ENCODE measurements around the gene PLSCR1.
"Not testable (repeated sequence)": the region's sequence is repeated elsewhere in the genome, so short reads cannot be mapped to it uniquely, and the experiment has no call there.

Gene PLSCR1

DNA sequence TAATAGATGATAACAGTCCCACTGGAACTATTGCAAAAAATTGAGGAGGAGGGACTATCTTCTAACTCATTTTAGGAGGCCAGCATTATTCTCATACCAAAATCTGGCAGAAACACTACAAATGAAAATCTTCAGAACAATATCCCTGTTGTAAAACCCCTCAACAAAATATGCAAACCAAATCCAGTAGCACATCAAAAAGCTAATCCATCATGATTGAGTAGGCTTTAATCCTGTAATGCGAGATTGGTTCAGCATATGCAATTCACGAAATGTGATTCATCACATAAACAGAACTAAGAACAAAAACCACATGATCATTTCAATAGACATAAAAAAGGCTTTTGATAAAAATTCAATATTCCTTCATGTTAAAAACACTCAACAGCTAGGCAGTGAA is 51.2 kb downstream of the PLSCR1 start:
- DNase-seq (ENCODE audit: insufficient read length, low spot score) = no peak
- no peak for FAIRE-seq
- TF ChIP-seq PAX5 (IDR thresholded peaks at IDR 0.05; ENCODE audit: insufficient read depth, low read length, severe bottlenecking) (no peak), POLR2AphosphoS5 (IDR thresholded peaks at IDR 0.05; ENCODE audit: low read depth, low read length) (no peak), POU2F2 (IDR thresholded peaks at IDR 0.05; ENCODE audit: low read depth, low read length) (no peak), TAF1 (IDR thresholded peaks at IDR 0.05; ENCODE audit: low read depth, low read length) (no peak), SPI1 (IDR thresholded peaks at IDR 0.05; ENCODE audit: low read depth, low read length) (no peak), POLR2A (IDR thresholded peaks at IDR 0.05; ENCODE audit: low read depth, low read length) (no peak)

DNA sequence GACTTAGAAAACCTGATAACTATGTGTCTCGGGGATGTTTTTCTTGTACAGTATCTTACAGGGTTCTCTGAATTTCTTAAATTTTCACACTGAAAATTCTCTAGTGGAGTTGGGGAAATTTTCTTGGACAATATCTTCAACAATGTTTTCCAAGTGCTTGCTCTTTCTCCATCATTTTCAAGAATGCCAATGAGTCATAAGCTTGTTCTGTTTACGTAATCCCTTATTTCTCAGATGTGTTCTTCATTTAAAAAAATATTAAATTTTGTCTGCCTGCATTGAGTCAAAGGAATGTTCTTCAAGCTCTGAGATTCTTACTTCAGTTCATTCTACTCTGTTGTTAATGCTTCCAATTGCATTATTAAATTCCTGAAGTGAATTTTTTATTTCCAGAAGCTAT is 53.1 kb downstream of the PLSCR1 start:
- no peak for DNase-seq (ENCODE audit: insufficient read length, low spot score)
- TF ChIP-seq POLR2AphosphoS5 (IDR thresholded peaks at IDR 0.05; ENCODE audit: low read depth, low read length) = no peak
- TF ChIP-seq POU2F2 (IDR thresholded peaks at IDR 0.05; ENCODE audit: low read depth, low read length) = no peak
- TF ChIP-seq POLR2A (IDR thresholded peaks at IDR 0.05; ENCODE audit: low read depth, low read length) = no peak
- no peak for TF ChIP-seq PAX5 (IDR thresholded peaks at IDR 0.05; ENCODE audit: insufficient read depth, low read length, severe bottlenecking)
- no peak for TF ChIP-seq TAF1 (IDR thresholded peaks at IDR 0.05; ENCODE audit: low read depth, low read length)
- TF ChIP-seq SPI1 (IDR thresholded peaks at IDR 0.05; ENCODE audit: low read depth, low read length) = no peak
- no peak for FAIRE-seq

DNA sequence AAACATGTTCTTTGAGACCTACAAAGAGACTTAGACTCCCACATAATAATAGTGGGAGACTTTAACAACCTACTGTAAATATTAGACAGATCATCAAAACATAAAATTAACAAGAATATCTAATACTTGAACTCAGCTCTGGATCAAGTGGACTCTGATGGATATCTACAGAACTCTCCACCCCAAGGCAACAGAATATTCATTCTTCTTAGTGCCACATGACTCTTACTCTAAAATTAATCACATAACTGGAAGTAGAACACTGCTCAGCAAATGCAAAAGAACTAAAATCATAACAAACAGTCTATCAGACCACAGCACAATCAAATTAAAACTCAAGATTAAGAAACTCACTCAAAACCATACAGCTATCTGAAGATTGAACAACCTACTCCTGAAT is 59.1 kb downstream of the PLSCR1 start:
- DNase-seq (ENCODE audit: insufficient read length, low spot score) (no peak), FAIRE-seq (no peak)
- TF ChIP-seq POU2F2 (IDR thresholded peaks at IDR 0.05; ENCODE audit: low read depth, low read length) = no peak
- no peak for TF ChIP-seq POLR2A (IDR thresholded peaks at IDR 0.05; ENCODE audit: low read depth, low read length)
- TF ChIP-seq SPI1 (IDR thresholded peaks at IDR 0.05; ENCODE audit: low read depth, low read length) = no peak
- TF ChIP-seq PAX5 (IDR thresholded peaks at IDR 0.05; ENCODE audit: insufficient read depth, low read length, severe bottlenecking) = no peak
- TF ChIP-seq POLR2AphosphoS5 (IDR thresholded peaks at IDR 0.05; ENCODE audit: low read depth, low read length) = no peak
- TF ChIP-seq TAF1 (IDR thresholded peaks at IDR 0.05; ENCODE audit: low read depth, low read length) = no peak

DNA sequence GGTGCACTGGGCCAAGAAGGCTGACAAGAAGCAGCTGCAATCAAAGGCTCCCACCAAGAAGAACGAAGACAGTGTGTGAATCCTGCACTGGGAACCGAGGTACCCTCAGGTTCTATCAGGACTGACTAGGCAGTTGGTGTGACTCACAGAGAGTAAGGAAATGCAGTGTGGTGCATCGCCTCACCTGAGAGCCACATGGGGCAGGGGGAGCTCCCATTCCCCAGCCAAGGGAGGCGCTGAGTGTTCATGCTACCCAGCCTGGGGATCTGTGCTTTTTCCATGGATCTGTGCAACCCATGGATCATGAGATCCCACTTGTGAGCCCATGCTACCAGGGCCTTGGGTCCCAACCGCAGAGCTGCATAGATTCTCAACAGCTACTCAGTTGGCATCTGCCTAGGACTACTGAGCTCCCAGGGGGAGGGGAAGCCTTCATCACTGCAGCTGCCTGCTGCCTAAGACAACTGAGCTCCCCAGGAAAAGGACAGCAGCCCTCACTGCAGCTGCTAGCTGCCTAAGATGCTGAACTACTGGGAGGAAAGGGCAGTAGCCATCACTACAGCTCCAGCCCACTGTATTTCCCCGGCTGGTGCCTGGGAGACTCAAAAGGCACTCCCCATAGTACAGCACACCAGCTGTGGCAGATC is 68.2 kb downstream of the PLSCR1 start:
- DNase-seq (ENCODE audit: insufficient read length, low spot score) (no peak), FAIRE-seq (no peak)
- TF ChIP-seq POU2F2 (IDR thresholded peaks at IDR 0.05; ENCODE audit: low read depth, low read length) (no peak), TAF1 (IDR thresholded peaks at IDR 0.05; ENCODE audit: low read depth, low read length) (no peak), PAX5 (IDR thresholded peaks at IDR 0.05; ENCODE audit: insufficient read depth, low read length, severe bottlenecking) (no peak), POLR2AphosphoS5 (IDR thresholded peaks at IDR 0.05; ENCODE audit: low read depth, low read length) (no peak), SPI1 (IDR thresholded peaks at IDR 0.05; ENCODE audit: low read depth, low read length) (no peak), POLR2A (IDR thresholded peaks at IDR 0.05; ENCODE audit: low read depth, low read length) (no peak)

DNA sequence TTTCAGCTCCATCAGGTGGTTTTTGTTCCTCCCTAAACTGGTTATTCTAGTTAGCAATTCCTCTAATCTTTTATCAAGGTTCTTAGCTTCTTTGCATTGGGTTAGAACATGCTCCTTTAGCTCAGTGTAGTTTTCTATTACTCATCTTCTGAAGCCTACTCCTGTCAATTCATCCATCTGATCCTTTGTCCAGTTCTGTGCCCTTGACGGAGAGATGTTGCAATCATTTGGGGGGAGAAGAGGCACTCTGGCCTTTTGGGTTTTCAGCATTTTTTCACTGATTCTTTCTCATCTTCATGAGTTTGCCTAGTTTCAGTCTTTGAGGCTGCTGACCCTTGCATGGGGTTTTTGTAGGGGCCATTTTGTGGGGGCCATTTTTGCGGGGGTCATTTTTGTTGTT is 69.4 kb downstream of the PLSCR1 start:
- not testable (repeated sequence) for DNase-seq (ENCODE audit: insufficient read length, low spot score); FAIRE-seq

DNA sequence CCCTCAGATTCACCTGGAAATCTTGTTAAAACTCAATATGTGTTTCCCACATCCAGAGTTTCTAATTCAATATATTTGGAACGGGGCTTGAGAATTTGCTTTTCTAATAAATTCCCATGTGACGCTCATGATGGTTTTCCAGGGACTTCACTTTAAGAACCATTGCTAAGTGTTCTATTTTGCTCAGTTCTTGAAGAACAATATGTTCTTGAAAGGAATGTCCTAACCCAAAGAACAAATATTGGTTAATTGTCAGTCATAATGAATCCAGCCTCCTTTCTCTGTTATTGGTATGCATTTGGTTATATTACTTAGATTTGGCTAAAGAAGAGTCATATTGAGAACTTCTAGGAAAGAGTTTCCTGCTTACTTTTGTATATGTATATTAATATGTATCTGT is 70.7 kb downstream of the PLSCR1 start:
- no peak for DNase-seq (ENCODE audit: insufficient read length, low spot score)
- FAIRE-seq = no peak
- TF ChIP-seq POLR2AphosphoS5 (IDR thresholded peaks at IDR 0.05; ENCODE audit: low read depth, low read length) (no peak), SPI1 (IDR thresholded peaks at IDR 0.05; ENCODE audit: low read depth, low read length) (no peak), POU2F2 (IDR thresholded peaks at IDR 0.05; ENCODE audit: low read depth, low read length) (no peak), POLR2A (IDR thresholded peaks at IDR 0.05; ENCODE audit: low read depth, low read length) (no peak), TAF1 (IDR thresholded peaks at IDR 0.05; ENCODE audit: low read depth, low read length) (no peak), PAX5 (IDR thresholded peaks at IDR 0.05; ENCODE audit: insufficient read depth, low read length, severe bottlenecking) (no peak)

DNA sequence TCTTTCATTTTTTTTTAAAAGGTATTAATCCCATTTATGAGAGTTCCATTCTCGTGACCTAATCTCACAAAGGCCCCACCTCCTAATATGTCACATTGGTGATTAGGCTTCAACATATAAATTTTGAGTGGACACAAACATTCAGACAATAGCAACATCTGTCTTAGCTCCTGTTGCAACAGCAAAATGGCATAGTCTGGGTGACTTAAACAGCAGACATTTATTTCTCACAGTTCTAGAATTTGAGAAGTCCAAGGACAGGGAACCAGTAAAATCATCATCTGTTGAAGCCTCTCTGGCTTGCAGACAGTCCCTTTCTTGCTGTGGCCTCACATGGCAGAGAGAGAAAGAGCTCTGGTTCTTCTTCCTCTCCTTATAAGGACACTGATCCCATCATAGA is 71.8 kb downstream of the PLSCR1 start:
- no peak for DNase-seq (ENCODE audit: insufficient read length, low spot score)
- FAIRE-seq = no peak
- TF ChIP-seq PAX5 (IDR thresholded peaks at IDR 0.05; ENCODE audit: insufficient read depth, low read length, severe bottlenecking) = no peak
- no peak for TF ChIP-seq POLR2A (IDR thresholded peaks at IDR 0.05; ENCODE audit: low read depth, low read length)

DNA sequence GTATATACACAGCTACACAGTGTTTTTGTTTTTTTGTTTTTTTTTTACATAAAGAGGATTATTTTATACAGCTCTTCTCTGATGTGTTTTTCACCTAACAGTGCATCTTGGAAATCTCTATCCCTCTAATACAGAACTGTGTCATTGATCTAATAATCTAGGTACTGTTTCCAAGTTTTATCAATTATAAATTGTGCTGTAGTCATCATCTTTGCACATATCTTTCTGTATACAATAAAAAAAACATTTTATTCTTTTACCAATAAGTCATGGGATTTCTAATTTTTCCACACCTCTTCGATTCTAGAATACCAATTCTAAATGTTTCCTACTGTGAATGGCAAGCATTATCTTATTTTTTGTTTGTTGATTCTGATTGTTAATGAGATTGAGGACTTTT is 73.4 kb downstream of the PLSCR1 start:
- FAIRE-seq (no peak), DNase-seq (ENCODE audit: insufficient read length, low spot score) (no peak)
- TF ChIP-seq POU2F2 (IDR thresholded peaks at IDR 0.05; ENCODE audit: low read depth, low read length) = no peak
- no peak for TF ChIP-seq SPI1 (IDR thresholded peaks at IDR 0.05; ENCODE audit: low read depth, low read length)
- no peak for TF ChIP-seq TAF1 (IDR thresholded peaks at IDR 0.05; ENCODE audit: low read depth, low read length)
- no peak for TF ChIP-seq POLR2A (IDR thresholded peaks at IDR 0.05; ENCODE audit: low read depth, low read length)
- no peak for TF ChIP-seq PAX5 (IDR thresholded peaks at IDR 0.05; ENCODE audit: insufficient read depth, low read length, severe bottlenecking)
- TF ChIP-seq POLR2AphosphoS5 (IDR thresholded peaks at IDR 0.05; ENCODE audit: low read depth, low read length) = no peak

DNA sequence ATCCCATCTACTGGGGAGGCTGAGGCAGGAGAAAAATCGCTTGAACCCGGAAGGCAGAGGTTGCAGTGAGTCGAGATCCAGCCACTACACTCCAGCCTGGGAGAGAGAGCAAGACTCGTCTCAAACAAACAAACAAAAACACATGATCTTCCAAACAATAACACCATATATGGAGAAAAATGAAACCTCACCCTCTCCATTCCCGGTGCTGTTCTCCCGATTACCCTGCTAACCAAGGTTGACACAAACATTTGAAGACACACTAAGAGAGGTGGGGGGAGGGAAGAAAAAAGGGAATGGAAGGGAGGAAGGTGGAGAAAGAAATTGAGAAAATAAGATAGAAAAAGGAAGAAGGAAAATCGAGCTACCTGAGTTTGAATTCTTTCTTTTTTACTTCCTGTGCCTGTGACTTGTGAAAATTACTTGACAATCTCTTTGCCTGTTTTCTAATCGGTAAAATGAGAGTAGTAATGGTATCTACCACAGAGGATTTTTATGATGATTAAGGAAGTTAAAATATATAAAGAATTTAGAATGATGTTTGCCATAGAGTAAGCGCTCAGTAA is 73.9 kb downstream of the PLSCR1 start:
- TF ChIP-seq POLR2A (IDR thresholded peaks at IDR 0.05; ENCODE audit: low read depth, low read length) (no peak), SPI1 (IDR thresholded peaks at IDR 0.05; ENCODE audit: low read depth, low read length) (no peak), POLR2AphosphoS5 (IDR thresholded peaks at IDR 0.05; ENCODE audit: low read depth, low read length) (no peak), POU2F2 (IDR thresholded peaks at IDR 0.05; ENCODE audit: low read depth, low read length) (no peak), PAX5 (IDR thresholded peaks at IDR 0.05; ENCODE audit: insufficient read depth, low read length, severe bottlenecking) (no peak)
- DNase-seq (ENCODE audit: insufficient read length, low spot score) = no peak
- FAIRE-seq = no peak
